Memory B cell (primary cell): ENCODE data around the gene MAB21L4.

Source experiments
- ATAC-seq: fragments of 150-1000 bp; cut with Tn5 transposase; 2 replicates; pipeline ENCODE4 v1.10.0; 2021; ENCODE audit warnings: low read depth, mild to moderate bottlenecking, moderate library complexity
- DNase-seq, 2 donors: peaks; one replicate each; pipeline ENCODE4 v3.0.0; 2022; ENCODE audit warnings: low spot score in 2 of 2
- H3K27ac Mint-ChIP-seq: one replicate; pipeline ENCODE4 v1.8.0; 2022; ENCODE audit warnings: mild to moderate bottlenecking, moderate library complexity, mixed read lengths
- H3K27me3 Mint-ChIP-seq: one replicate; pipeline ENCODE4 v1.8.0; 2022; ENCODE audit warnings: mixed read lengths
- H3K36me3 Mint-ChIP-seq: one replicate; pipeline ENCODE4 v1.8.0; 2022; ENCODE audit warnings: mild to moderate bottlenecking, mixed read lengths
- H3K4me1 Mint-ChIP-seq: one replicate; pipeline ENCODE4 v1.8.0; 2022; ENCODE audit warnings: mixed read lengths
- H3K4me3 Mint-ChIP-seq: one replicate; pipeline ENCODE4 v1.8.0; 2022; ENCODE audit warnings: mild to moderate bottlenecking, moderate library complexity, mixed read lengths
- H3K9me3 Mint-ChIP-seq: one replicate; pipeline ENCODE4 v1.8.0; 2022; ENCODE audit warnings: mixed read lengths

MAB21L4 gene

GRCh38 chr2:240895656-240896388, at the start of gene MAB21L4:
MAB21L4 (minus strand) TSS chr2:240896156; CDS start chr2:240895997, 159 bp downstream.
- Mint-ChIP-seq H3K4me1 (no peaks in the 10 kb centered on the region), H3K27ac (no peak within 1 kb of the TSS), H3K27me3 (peaks cover 8% of the 10 kb centered on the region), H3K4me3 (no peak within 1 kb of the TSS), H3K36me3 (no peaks in the 10 kb centered on the region), H3K9me3 (no peaks in the 10 kb centered on the region)
- ATAC-seq (no peak), DNase-seq (no peak)

GRCh38 chr2:240936106-240936505, 40.1 kb upstream of the MAB21L4 start:
- Mint-ChIP-seq H3K36me3 (no peaks in the 10 kb centered on the region), H3K4me1 (no peaks in the 10 kb centered on the region), H3K4me3 (no peak overlapping the region), H3K27ac (no peak overlapping the region), H3K9me3 (peaks cover 10% of the 10 kb centered on the region), H3K27me3 (peaks cover 8% of the 10 kb centered on the region)
- DNase-seq (peak in 1 of 2 donors; percentile 3), ATAC-seq (no peak)

GRCh38 chr2:240935103-240935876, 39.3 kb upstream of the MAB21L4 start:
- Mint-ChIP-seq H3K27ac (no peak overlapping the region), H3K4me1 (no peaks in the 10 kb centered on the region), H3K9me3 (peaks cover 10% of the 10 kb centered on the region), H3K27me3 (peaks cover 4% of the 10 kb centered on the region), H3K36me3 (no peaks in the 10 kb centered on the region), H3K4me3 (no peak overlapping the region)
- no peak for ATAC-seq
- peak in 1 of 2 donors; percentile 6 for DNase-seq

- H3K27me3 Mint-ChIP-seq: peaks cover 3% of the 10 kb centered on the region
- no peak overlapping the region for H3K4me3 Mint-ChIP-seq
- no peak overlapping the region for H3K27ac Mint-ChIP-seq
- H3K9me3 Mint-ChIP-seq: peaks cover 10% of the 10 kb centered on the region
- DNase-seq (peak in 1 of 2 donors; percentile 7), ATAC-seq (no peak)
- H3K36me3 Mint-ChIP-seq: no peaks in the 10 kb centered on the region
- H3K4me1 Mint-ChIP-seq: no peaks in the 10 kb centered on the region
Measured at GRCh38 chr2:240934701-240935102, 38.7 kb upstream of the MAB21L4 start.

- Mint-ChIP-seq H3K4me3 (no peak overlapping the region), H3K27me3 (peaks cover 4% of the 10 kb centered on the region), H3K4me1 (no peaks in the 10 kb centered on the region), H3K27ac (no peak overlapping the region), H3K36me3 (no peaks in the 10 kb centered on the region), H3K9me3 (peaks cover 8% of the 10 kb centered on the region)
- ATAC-seq (no peak), DNase-seq (peak in 1 of 2 donors; percentile 8)
Measured at GRCh38 chr2:240933966-240934700, 38.2 kb upstream of the MAB21L4 start.

- Mint-ChIP-seq H3K27ac (no peak overlapping the region), H3K27me3 (peaks cover 11% of the 10 kb centered on the region), H3K4me3 (no peak overlapping the region), H3K4me1 (no peaks in the 10 kb centered on the region), H3K36me3 (no peaks in the 10 kb centered on the region), H3K9me3 (peaks cover 6% of the 10 kb centered on the region)
- ATAC-seq: no peak
- peak in 1 of 2 donors; percentile 8 for DNase-seq
Measured at GRCh38 chr2:240933048-240933965, 37.4 kb upstream of the MAB21L4 start.

- DNase-seq (peak in 1 of 2 donors; percentile 7), ATAC-seq (no peak)
- Mint-ChIP-seq H3K4me3 (no peak overlapping the region), H3K9me3 (peaks cover 4% of the 10 kb centered on the region), H3K36me3 (no peaks in the 10 kb centered on the region), H3K4me1 (no peaks in the 10 kb centered on the region), H3K27me3 (peaks cover 12% of the 10 kb centered on the region), H3K27ac (no peak overlapping the region)
Measured at GRCh38 chr2:240932724-240933047, 36.7 kb upstream of the MAB21L4 start.

- no peak for ATAC-seq
- Mint-ChIP-seq H3K9me3 (peaks cover 4% of the 10 kb centered on the region), H3K4me3 (no peak overlapping the region), H3K36me3 (no peaks in the 10 kb centered on the region), H3K27me3 (peaks cover 15% of the 10 kb centered on the region), H3K4me1 (no peaks in the 10 kb centered on the region), H3K27ac (no peak overlapping the region)
- peak in 1 of 2 donors; percentile 6 for DNase-seq
Measured at GRCh38 chr2:240932001-240932723, 36.2 kb upstream of the MAB21L4 start.

GRCh38 chr2:240931319-240931949, 35.5 kb upstream of the MAB21L4 start:
- peaks cover 18% of the 10 kb centered on the region for H3K27me3 Mint-ChIP-seq
- H3K9me3 Mint-ChIP-seq: peaks cover 4% of the 10 kb centered on the region
- H3K4me3 Mint-ChIP-seq: no peak overlapping the region
- no peak for ATAC-seq
- no peaks in the 10 kb centered on the region for H3K4me1 Mint-ChIP-seq
- no peaks in the 10 kb centered on the region for H3K36me3 Mint-ChIP-seq
- DNase-seq: peak in 1 of 2 donors; percentile 4
- H3K27ac Mint-ChIP-seq: no peak overlapping the region

GRCh38 chr2:240930631-240931318, 34.8 kb upstream of the MAB21L4 start:
- H3K4me3 Mint-ChIP-seq: no peak overlapping the region
- no peaks in the 10 kb centered on the region for H3K36me3 Mint-ChIP-seq
- H3K4me1 Mint-ChIP-seq: no peaks in the 10 kb centered on the region
- DNase-seq (peak in 1 of 2 donors; percentile 7), ATAC-seq (no peak)
- H3K9me3 Mint-ChIP-seq: no peaks in the 10 kb centered on the region
- peaks cover 18% of the 10 kb centered on the region for H3K27me3 Mint-ChIP-seq
- H3K27ac Mint-ChIP-seq: no peak overlapping the region

- Mint-ChIP-seq H3K4me1 (no peaks in the 10 kb centered on the region), H3K9me3 (no peaks in the 10 kb centered on the region)
Measured at GRCh38 chr2:240930096-240930630, 34.2 kb upstream of the MAB21L4 start.

More at GRCh38 chr2:240930096-240930630, 34.2 kb upstream of the MAB21L4 start:
- DNase-seq (peak in 1 of 2 donors; percentile 10), ATAC-seq (no peak)
- Mint-ChIP-seq H3K27ac (no peak overlapping the region), H3K4me3 (no peak overlapping the region), H3K36me3 (no peaks in the 10 kb centered on the region), H3K27me3 (peaks cover 19% of the 10 kb centered on the region)
